Suppressor macrophage treated with lipopolysaccharide for 1 hour (primary cell): ENCODE measurements around the gene XPC.
"Not testable (repeated sequence)": the region's sequence is repeated elsewhere in the genome, so short reads cannot be mapped to it uniquely, and the experiment has no call there.

Experiments used
- DNase-seq, 3 donors: peaks; one replicate each; pipeline ENCODE4 v3.0.0-alpha.2; 2020 to 2022

Gene XPC

GRCh38 chr3:14178247-14179113, at the start of gene XPC, which contains the start of gene LSM3:
Gene XPC, minus strand, starts transcription at chr3:14178601. Its CDS starts 33 bp downstream, at chr3:14178568.
Gene LSM3, plus strand, starts transcription at chr3:14178817. Its CDS starts 44 bp downstream, at chr3:14178861.
- DNase-seq = peak; percentile 98 to 99 (median 99)

- no peak for DNase-seq
Measured at GRCh38 chr3:14227856-14228255, 49.5 kb upstream of the XPC start.

GRCh38 chr3:14226351-14226750, 48.0 kb upstream of the XPC start:
- not testable (repeated sequence) for DNase-seq

- peak; percentile 42 to 54 (median 49) for DNase-seq
Measured at GRCh38 chr3:14225421-14225820, 47.0 kb upstream of the XPC start.

GRCh38 chr3:14224895-14225294, 46.5 kb upstream of the XPC start:
- DNase-seq = no peak

- no peak for DNase-seq
Measured at GRCh38 chr3:14223595-14223994, 45.2 kb upstream of the XPC start.

- peak in 1 of 3 donors; percentile 6 for DNase-seq
Measured at GRCh38 chr3:14222900-14223594, 44.6 kb upstream of the XPC start.

- DNase-seq = no peak
Measured at GRCh38 chr3:14222457-14222856, 44.1 kb upstream of the XPC start.

- no peak for DNase-seq
Measured at GRCh38 chr3:14221902-14222301, 43.5 kb upstream of the XPC start.

GRCh38 chr3:14220933-14221332, 42.5 kb upstream of the XPC start:
- no peak for DNase-seq

GRCh38 chr3:14218355-14218754, 40.0 kb upstream of the XPC start:
- no peak for DNase-seq

- DNase-seq = peak; percentile 43 to 78 (median 46)
Measured at GRCh38 chr3:14216257-14217048, 38.1 kb upstream of the XPC start.

- no peak for DNase-seq
Measured at GRCh38 chr3:14214764-14215163, 36.4 kb upstream of the XPC start.

GRCh38 chr3:14213066-14213774, 34.8 kb upstream of the XPC start:
- DNase-seq = no peak

- DNase-seq = no peak
Measured at GRCh38 chr3:14212032-14212431, 33.6 kb upstream of the XPC start.

GRCh38 chr3:14211621-14212020, 33.2 kb upstream of the XPC start:
- DNase-seq = no peak

- no peak for DNase-seq
Measured at GRCh38 chr3:14210843-14211594, 32.6 kb upstream of the XPC start.

- DNase-seq = no peak
Measured at GRCh38 chr3:14210290-14210688, 31.9 kb upstream of the XPC start.

GRCh38 chr3:14209581-14210289, 31.3 kb upstream of the XPC start:
- DNase-seq = no peak

GRCh38 chr3:14208977-14209394, 30.6 kb upstream of the XPC start:
- DNase-seq = no peak

GRCh38 chr3:14208168-14208567, 29.8 kb upstream of the XPC start:
- DNase-seq = no peak
